AG09309 (cell line): ENCODE data around the gene OTOG.

ENCODE experiments used
- DNase-seq: peaks from one replicate; pipeline ENCODE4 v3.0.0-alpha.2; 2010; ENCODE audit warnings: low read depth
- H3K4me3 ChIP-seq: 2 replicates; pipeline ENCODE4 v1.5.1; 2011; ENCODE audit warnings: mild to moderate bottlenecking, low read depth, low read length, moderate library complexity; ENCODE audit not compliant: control insufficient read depth
- CTCF ChIP-seq: IDR thresholded peaks from 2 replicates; pipeline ENCODE4 v1.5.1; 2011; ENCODE audit warnings: mild to moderate bottlenecking, low read depth, low read length, inconsistent platforms; ENCODE audit not compliant: insufficient read depth, control insufficient read depth; ENCODE audit errors: missing control alignments

The OTOG gene

GRCh38 chr11:17604201-17604914, 57.3 kb downstream of the OTOG start:
- TF ChIP-seq CTCF = no peak
- H3K4me3 ChIP-seq = no peak overlapping the region
- no peak for DNase-seq

DNA sequence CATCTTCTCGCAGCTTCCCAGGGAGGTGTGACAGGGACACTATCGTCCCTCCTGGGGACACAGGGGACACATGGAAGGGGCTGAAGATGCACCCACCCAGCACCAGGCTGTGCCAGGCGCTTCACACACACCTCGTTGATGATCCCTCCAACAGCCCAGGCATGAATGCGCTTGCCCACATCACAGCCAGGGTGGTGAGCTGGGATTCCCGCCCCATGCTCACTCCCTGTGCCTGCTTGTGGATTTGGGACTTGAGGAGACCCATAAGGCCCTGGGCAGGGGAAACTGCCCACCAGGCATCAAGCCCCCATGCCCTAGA, 57.8 kb downstream of the OTOG start:
- no peak for DNase-seq
- TF ChIP-seq CTCF = no peak
- no peak overlapping the region for H3K4me3 ChIP-seq

- H3K4me3 ChIP-seq = no peak overlapping the region
- no peak for DNase-seq
- TF ChIP-seq CTCF = no peak
These were observed 58.6 kb downstream of the OTOG start for GRCh38 chr11:17605651-17606122.

DNA sequence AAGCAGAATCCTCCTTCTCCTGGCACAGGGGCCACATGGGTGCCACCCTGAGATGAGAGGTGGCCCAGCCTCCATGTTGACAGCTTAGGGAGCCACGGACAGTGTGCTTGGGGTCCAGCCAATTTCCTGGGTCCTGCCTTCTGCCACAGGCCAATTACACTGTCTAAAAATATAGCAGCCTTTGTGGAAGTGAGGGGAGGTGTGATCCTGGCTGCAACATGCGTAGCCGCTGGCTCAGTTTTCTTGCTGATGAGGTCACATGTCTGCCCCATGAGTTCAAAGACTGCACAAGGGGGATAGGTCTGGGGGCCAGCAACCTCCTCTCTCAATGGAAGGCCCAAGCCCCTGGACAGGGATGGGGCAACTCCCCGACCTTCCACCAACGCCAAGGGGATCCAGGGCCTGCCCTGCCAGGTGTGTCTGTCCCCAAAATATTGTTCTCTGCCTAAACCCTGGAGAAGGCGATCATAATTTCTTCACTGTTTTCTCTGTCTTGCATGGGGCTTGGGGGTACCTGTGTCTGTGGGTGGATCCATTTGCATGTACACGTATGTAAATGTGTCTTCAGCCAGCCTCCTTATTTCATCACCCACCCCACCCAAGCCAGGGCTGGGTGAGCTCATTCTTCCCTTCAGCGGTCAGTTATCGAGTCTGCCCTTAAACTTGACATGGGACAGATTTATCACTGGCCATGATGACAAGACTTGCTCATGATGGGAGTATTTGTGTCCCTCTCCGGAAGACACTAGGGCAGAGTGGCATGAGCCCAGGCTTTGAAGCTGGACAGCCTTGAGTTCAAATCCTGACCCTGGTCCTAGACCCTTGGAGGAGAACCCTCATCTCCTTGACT, 59.4 kb downstream of the OTOG start:
- H3K4me3 ChIP-seq = no peak overlapping the region
- TF ChIP-seq CTCF = no peak
- DNase-seq = no peak

- no peak for DNase-seq
- H3K4me3 ChIP-seq = no peak overlapping the region
- TF ChIP-seq CTCF = no peak
These were observed 60.0 kb downstream of the OTOG start for GRCh38 chr11:17607083-17607429.

DNA sequence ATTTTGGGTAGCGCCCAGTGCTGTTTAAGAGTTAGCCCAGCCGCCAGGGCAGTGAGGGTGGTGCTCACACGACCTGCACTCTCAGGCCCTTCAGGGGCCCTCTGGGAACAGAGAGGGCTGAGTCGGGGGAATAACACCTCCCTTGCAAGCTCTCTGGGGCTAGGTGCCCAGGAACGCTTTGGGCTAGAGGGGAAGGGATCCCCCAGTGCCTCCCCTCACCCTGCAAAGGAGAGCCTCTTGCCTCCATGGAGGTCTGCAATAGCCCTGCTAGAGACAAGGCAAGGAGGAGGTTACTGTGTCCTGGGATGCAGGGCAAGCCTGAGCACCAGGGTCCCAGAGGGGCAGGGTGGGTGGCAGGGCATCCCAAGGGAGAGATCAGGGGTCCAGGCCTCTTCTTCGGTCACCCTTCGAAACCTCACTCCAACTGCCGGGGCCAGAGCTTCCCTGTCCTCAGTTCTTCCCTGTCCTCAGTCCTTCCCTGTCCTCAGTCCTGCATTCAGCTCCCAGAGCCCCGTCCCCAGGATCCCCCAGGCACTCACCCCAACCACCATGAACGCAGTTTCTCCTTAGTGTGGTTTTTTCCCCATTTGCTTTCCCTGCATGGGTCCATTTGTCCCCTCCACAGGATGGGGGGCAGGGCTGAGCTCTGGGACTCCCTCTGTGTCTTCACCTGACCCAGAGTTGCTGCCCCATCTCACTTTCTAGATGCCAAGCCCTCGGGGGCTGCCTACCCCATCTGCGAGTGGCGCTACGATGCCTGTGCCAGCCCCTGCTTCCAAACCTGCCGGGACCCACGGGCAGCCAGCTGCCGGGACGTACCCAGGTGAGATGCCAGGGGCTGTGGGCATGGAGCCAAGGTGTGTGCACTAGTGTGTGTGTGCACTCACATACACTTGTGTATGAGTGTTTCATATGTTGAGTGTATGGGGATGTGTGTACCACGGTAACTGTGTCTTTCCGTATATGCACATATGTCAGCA, 60.8 kb downstream of the OTOG start:
- TF ChIP-seq CTCF = no peak
- no peak overlapping the region for H3K4me3 ChIP-seq
- DNase-seq = no peak
